ENCODE data around the gene GOLGA2. TPM values are rescaled to one million over a fixed set of nuclear protein-coding genes. Genes with fewer than 3 reads are reported as not detected.

Gene GOLGA2
- total and polyA plus RNA-seq, 2 donors (not counting 1 experiment from before 2014, with no cell fraction given): 23.2 to 87.3 TPM

DNA sequence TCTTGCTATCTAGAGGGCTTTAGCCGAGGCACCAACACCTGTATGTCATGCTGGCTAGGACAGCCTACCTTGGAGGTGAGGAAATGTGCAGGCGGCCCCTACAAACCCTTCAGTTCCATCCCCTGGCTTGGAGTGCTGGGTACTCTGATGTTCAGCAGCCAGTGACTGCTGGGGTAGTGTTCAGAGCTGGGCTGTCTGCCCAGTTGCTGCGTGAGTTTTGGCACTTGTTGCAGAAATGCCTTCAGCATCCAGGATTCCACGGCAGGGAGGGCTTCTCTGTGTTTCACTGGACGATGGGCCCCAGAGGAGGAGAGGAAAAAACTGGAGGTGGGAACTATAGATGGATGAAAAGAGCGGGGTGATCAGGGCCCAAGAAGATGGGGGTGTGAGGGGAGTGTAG, 10.6 kb upstream of the GOLGA2 start:
- intact Hi-C loops (cut with micrococcal nuclease): no loop called here
- POLR2A ChIA-PET: no interaction called here
- no peak overlapping the region for H3K9ac ChIP-seq (ENCODE audit: low read length)

GRCh38 chr9:128285033-128285784, 9.4 kb upstream of the GOLGA2 start:
- ATAC-seq (ENCODE audit: low read depth) (no peak), DNase-seq (peak; percentile 32)
- no peak overlapping the region for H3K4me3 Mint-ChIP-seq
- peaks cover 6% of the 10 kb centered on the region for H3K4me1 Mint-ChIP-seq
- CTCF ChIA-PET: no interaction called here
- H3K4me1 ChIP-seq (ENCODE audit: control insufficient read depth in 2 of 2, insufficient read depth in 2 of 2, low read length in 2 of 2): peaks cover 0 to 9% of the 10 kb centered on the region in 2 donors
- TF ChIP-seq, protein P1, sequence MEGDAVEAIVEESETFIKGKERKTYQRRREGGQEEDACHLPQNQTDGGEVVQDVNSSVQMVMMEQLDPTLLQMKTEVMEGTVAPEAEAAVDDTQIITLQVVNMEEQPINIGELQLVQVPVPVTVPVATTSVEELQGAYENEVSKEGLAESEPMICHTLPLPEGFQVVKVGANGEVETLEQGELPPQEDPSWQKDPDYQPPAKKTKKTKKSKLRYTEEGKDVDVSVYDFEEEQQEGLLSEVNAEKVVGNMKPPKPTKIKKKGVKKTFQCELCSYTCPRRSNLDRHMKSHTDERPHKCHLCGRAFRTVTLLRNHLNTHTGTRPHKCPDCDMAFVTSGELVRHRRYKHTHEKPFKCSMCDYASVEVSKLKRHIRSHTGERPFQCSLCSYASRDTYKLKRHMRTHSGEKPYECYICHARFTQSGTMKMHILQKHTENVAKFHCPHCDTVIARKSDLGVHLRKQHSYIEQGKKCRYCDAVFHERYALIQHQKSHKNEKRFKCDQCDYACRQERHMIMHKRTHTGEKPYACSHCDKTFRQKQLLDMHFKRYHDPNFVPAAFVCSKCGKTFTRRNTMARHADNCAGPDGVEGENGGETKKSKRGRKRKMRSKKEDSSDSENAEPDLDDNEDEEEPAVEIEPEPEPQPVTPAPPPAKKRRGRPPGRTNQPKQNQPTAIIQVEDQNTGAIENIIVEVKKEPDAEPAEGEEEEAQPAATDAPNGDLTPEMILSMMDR (IDR thresholded peaks at IDR 0.05): no peak
- TF ChIP-seq EZH2 (IDR thresholded peaks at IDR 0.05; ENCODE audit: borderline replicate concordance, insufficient read depth, low read depth, low read length, poor library complexity, severe bottlenecking): no peak
- H3K27ac ChIP-seq (ENCODE audit: low read length in 2 of 2): no peak overlapping the region
- H4K20me1 ChIP-seq (ENCODE audit: control insufficient read depth, insufficient read depth, low read length, poor library complexity, severe bottlenecking): no peaks in the 10 kb centered on the region
- no peaks in the 10 kb centered on the region for H3K27me3 ChIP-seq (replicated peaks in 1 of 4; ENCODE audit: control extremely low read depth in 1 of 4, control insufficient read depth in 3 of 4, insufficient read depth in 4 of 4, low read length in 3 of 4)
- H3K9me3 Mint-ChIP-seq (ENCODE audit: insufficient read depth): no peaks in the 10 kb centered on the region
- peaks cover 0 to 16% of the 10 kb centered on the region in 2 experiments for H3K36me3 ChIP-seq (replicated peaks in 1 of 2; ENCODE audit: control extremely low read depth in 1 of 2, control insufficient read depth in 1 of 2, extremely low read depth in 1 of 2, insufficient read depth in 2 of 2, low read length in 1 of 2)
- H3K27me3 Mint-ChIP-seq: no peaks in the 10 kb centered on the region
- no peak overlapping the region for H2AFZ ChIP-seq (ENCODE audit: insufficient read depth, low read depth, low read length, poor library complexity, severe bottlenecking)
- intact Hi-C loops (cut with micrococcal nuclease): no loop called here
- no peak overlapping the region for H3K27ac Mint-ChIP-seq
- H3K4me2 ChIP-seq (replicated peaks; ENCODE audit: low read depth, low read length, poor library complexity, severe bottlenecking): no peak overlapping the region
- no peak overlapping the region for H3K4me3 ChIP-seq (ENCODE audit: control extremely low read depth in 1 of 5, extremely low read depth in 1 of 5, insufficient read depth in 1 of 5, low read depth in 2 of 5, low read length in 4 of 5)
- no peaks in the 10 kb centered on the region for H3K79me2 ChIP-seq (ENCODE audit: control insufficient read depth, insufficient read depth, low read length)
- WGBS (ENCODE audit: insufficient coverage): 71% methylated on average over 11 of the region's 12 CpGs
- POLR2A ChIA-PET: no interaction called here
- no peaks in the 10 kb centered on the region for H3K9me3 ChIP-seq (ENCODE audit: control extremely low read depth in 1 of 3, control insufficient read depth in 2 of 3, insufficient read depth in 1 of 3, low read length in 2 of 3)
- H3K9ac ChIP-seq (ENCODE audit: low read length): no peak overlapping the region

More for the DNA sequence above, 10.6 kb upstream of the GOLGA2 start:
- Histone ChIP-seq H3K4me3 (ENCODE audit: control extremely low read depth in 1 of 5, extremely low read depth in 1 of 5, insufficient read depth in 1 of 5, low read depth in 2 of 5, low read length in 4 of 5) (no peak overlapping the region), H3K36me3 (replicated peaks in 1 of 2; ENCODE audit: control extremely low read depth in 1 of 2, control insufficient read depth in 1 of 2, extremely low read depth in 1 of 2, insufficient read depth in 2 of 2, low read length in 1 of 2) (peaks cover 0 to 16% of the 10 kb centered on the region in 2 experiments), H3K79me2 (ENCODE audit: control insufficient read depth, insufficient read depth, low read length) (no peaks in the 10 kb centered on the region), H3K27ac (ENCODE audit: low read length in 2 of 2) (no peak overlapping the region), H3K27me3 (replicated peaks in 1 of 4; ENCODE audit: control extremely low read depth in 1 of 4, control insufficient read depth in 3 of 4, insufficient read depth in 4 of 4, low read length in 3 of 4) (no peaks in the 10 kb centered on the region), H3K4me2 (replicated peaks; ENCODE audit: low read depth, low read length, poor library complexity, severe bottlenecking) (no peak overlapping the region), H2AFZ (ENCODE audit: insufficient read depth, low read depth, low read length, poor library complexity, severe bottlenecking) (no peak overlapping the region), H4K20me1 (ENCODE audit: control insufficient read depth, insufficient read depth, low read length, poor library complexity, severe bottlenecking) (no peaks in the 10 kb centered on the region), H3K9me3 (ENCODE audit: control extremely low read depth in 1 of 3, control insufficient read depth in 2 of 3, insufficient read depth in 1 of 3, low read length in 2 of 3) (no peaks in the 10 kb centered on the region), H3K4me1 (ENCODE audit: control insufficient read depth in 2 of 2, insufficient read depth in 2 of 2, low read length in 2 of 2) (peaks cover 0 to 9% of the 10 kb centered on the region in 2 donors)
- peaks cover 6% of the 10 kb centered on the region for H3K4me1 Mint-ChIP-seq
- CTCF ChIA-PET: no interaction called here
- DNase-seq (no peak), ATAC-seq (ENCODE audit: low read depth) (no peak)
- no peaks in the 10 kb centered on the region for H3K27me3 Mint-ChIP-seq
- 92% methylated on average over 6 of the region's 6 CpGs for WGBS (ENCODE audit: insufficient coverage)
- H3K27ac Mint-ChIP-seq: no peak overlapping the region
- H3K9me3 Mint-ChIP-seq (ENCODE audit: insufficient read depth): no peaks in the 10 kb centered on the region
- H3K4me3 Mint-ChIP-seq: no peak overlapping the region
- TF ChIP-seq, protein P1 (IDR thresholded peaks at IDR 0.05): no peak
- no peak for TF ChIP-seq EZH2 (IDR thresholded peaks at IDR 0.05; ENCODE audit: borderline replicate concordance, insufficient read depth, low read depth, low read length, poor library complexity, severe bottlenecking)
